SU-DHL-6 (cell line): ENCODE results near the gene SUN1.

Source experiments
- CTCF ChIP-seq: fragments of 200-600 bp; sonication (generic); IDR thresholded peaks from one replicate; pipeline ENCODE4 v1.5.1; 2017; ENCODE audit warnings: antibody characterized with exemption, mild to moderate bottlenecking, low read length, moderate library complexity; ENCODE audit not compliant: insufficient read depth, poor library complexity, severe bottlenecking
- EZH2phosphoT487 ChIP-seq: fragments of 200-600 bp; sonication (generic), shearing (Covaris generic); conservative IDR thresholded peaks from 2 replicates; pipeline ENCODE4 v1.6.1; 2018; ENCODE audit warnings: mild to moderate bottlenecking, antibody characterized with exemption, low read length, moderate library complexity, mixed read lengths

- TF ChIP-seq CTCF = no peak
- no peak for TF ChIP-seq EZH2phosphoT487
These were observed 48.5 kb upstream of the SUN1 start for GRCh38 chr7:783556-784490.
